B cell (primary cell): ENCODE measurements around the gene TRIP10. TPM values are rescaled to one million over a fixed set of nuclear protein-coding genes. Genes with fewer than 3 reads are reported as not detected.

Source experiments
- ATAC-seq: fragments of 200-7000 bp; cut with Tn5 transposase; one replicate; pipeline ENCODE4 v1.10.0; 2021; ENCODE audit warnings: low read depth, mild to moderate bottlenecking, moderate number of reproducible peaks, moderate library complexity
- CTCF ChIA-PET: fragments of 350-600 bp; sonication (Branson Sonifier 250); formaldehyde crosslinking; loops from one replicate; lab custom pipeline; 2021; ENCODE audit warnings: antibody characterized with exemption, inconsistent platforms; lab: Charles Lee
- POLR2A ChIA-PET: fragments of 350-600 bp; sonication (Branson Sonifier 250); formaldehyde crosslinking; loops from one replicate; lab custom pipeline; 2021; ENCODE audit warnings: antibody characterized with exemption; lab: Charles Lee
- DNase-seq: peaks from one replicate; pipeline ENCODE4 v3.0.0; 2013
- H2AFZ ChIP-seq: 2 replicates; pipeline ENCODE4 v1.6.1; 2012; ENCODE audit warnings: mild to moderate bottlenecking, low read depth, low read length; ENCODE audit not compliant: insufficient read depth, poor library complexity, severe bottlenecking
- H3K27ac ChIP-seq, 2 donors: 1 replicate in 1 of 2; 2 replicates in 1 of 2; pipeline ENCODE4 v1.5.1; 2012 to 2013; ENCODE audit warnings: low read length in 2 of 2, mild to moderate bottlenecking in 2 of 2, moderate library complexity in 1 of 2
- H3K27me3 ChIP-seq, 4 experiments: fragments of 200-600 bp in 1 of 4; sonication (generic) in 1 of 4; replicated peaks in 1 of 4; 1 replicate in 2 of 4; 2 replicates in 2 of 4; pipeline versions ENCODE4 v1.6.1 to v1.7.0; 2013 to 2016; ENCODE audit warnings: low read length in 3 of 4, mild to moderate bottlenecking in 2 of 4, mixed read lengths in 1 of 4, moderate library complexity in 1 of 4; ENCODE audit not compliant: insufficient read depth in 4 of 4, control insufficient read depth in 3 of 4; ENCODE audit errors: control extremely low read depth in 1 of 4
- H3K36me3 ChIP-seq, 2 experiments: replicated peaks in 1 of 2; 1 replicate in 1 of 2; 2 replicates in 1 of 2; pipeline versions ENCODE4 v1.6.1 to v1.7.1; 2013; ENCODE audit warnings: low read length in 1 of 2; ENCODE audit not compliant: insufficient read depth in 2 of 2, control insufficient read depth in 1 of 2; ENCODE audit errors: control extremely low read depth in 1 of 2, extremely low read depth in 1 of 2
- H3K4me1 ChIP-seq, 2 donors: fragments of 200-600 bp in 1 of 2; sonication (generic) in 1 of 2; 1 replicate in 1 of 2; 2 replicates in 1 of 2; pipeline versions ENCODE4 v1.5.1 to v1.6.1; 2013 to 2017; ENCODE audit warnings: low read length in 2 of 2; ENCODE audit not compliant: control insufficient read depth in 2 of 2, insufficient read depth in 2 of 2
- H3K4me2 ChIP-seq: replicated peaks from 2 replicates; pipeline ENCODE3; 2012; ENCODE audit warnings: mild to moderate bottlenecking, low read depth, low read length; ENCODE audit not compliant: poor library complexity, severe bottlenecking
- H3K4me3 ChIP-seq, 5 experiments: fragments of 200-600 bp in 1 of 5; sonication (generic) in 1 of 5; 1 replicate in 3 of 5; 2 replicates in 2 of 5; pipeline versions ENCODE4 v1.5.1 to v1.7.0; 2011 to 2016; ENCODE audit warnings: low read length in 4 of 5, mild to moderate bottlenecking in 4 of 5, low read depth in 2 of 5, control low read depth in 1 of 5, moderate library complexity in 1 of 5; ENCODE audit not compliant: insufficient read depth in 1 of 5; ENCODE audit errors: control extremely low read depth in 1 of 5, extremely low read depth in 1 of 5
- H3K79me2 ChIP-seq: fragments of 200-600 bp; sonication (generic); one replicate; pipeline ENCODE4 v1.6.0; 2016; ENCODE audit warnings: low read length; ENCODE audit not compliant: control insufficient read depth, insufficient read depth
- H3K9ac ChIP-seq: fragments of 200-600 bp; sonication (generic); 2 replicates; pipeline ENCODE4 v1.6.1; 2017; ENCODE audit warnings: mild to moderate bottlenecking, low read length, moderate library complexity
- H3K9me3 ChIP-seq, 3 donors: one replicate each; pipeline versions ENCODE4 v1.6.1 to v1.7.1; 2013; ENCODE audit warnings: low read length in 2 of 3; ENCODE audit not compliant: control insufficient read depth in 2 of 3, insufficient read depth in 1 of 3; ENCODE audit errors: control extremely low read depth in 1 of 3
- H4K20me1 ChIP-seq: 2 replicates; pipeline ENCODE4 v1.6.0; 2012; ENCODE audit warnings: mild to moderate bottlenecking, low read length; ENCODE audit not compliant: insufficient read depth, control insufficient read depth, poor library complexity, severe bottlenecking
- H3K27ac Mint-ChIP-seq: one replicate; pipeline ENCODE4 v1.8.0; 2021; ENCODE audit warnings: mixed read lengths
- H3K27me3 Mint-ChIP-seq: one replicate; pipeline ENCODE4 v1.8.0; 2021; ENCODE audit warnings: mixed read lengths
- H3K4me1 Mint-ChIP-seq: one replicate; pipeline ENCODE4 v1.8.0; 2021; ENCODE audit warnings: mixed read lengths
- H3K4me3 Mint-ChIP-seq: one replicate; pipeline ENCODE4 v1.8.0; 2021; ENCODE audit warnings: mixed read lengths
- H3K9me3 Mint-ChIP-seq: one replicate; pipeline ENCODE4 v1.8.0; 2022; ENCODE audit warnings: mixed read lengths; ENCODE audit not compliant: insufficient read depth
- EZH2 ChIP-seq: IDR thresholded peaks from 2 replicates; pipeline ENCODE4 v1.6.1; 2012; ENCODE audit warnings: borderline replicate concordance, low read depth, mild to moderate bottlenecking, moderate library complexity, low read length; ENCODE audit not compliant: insufficient read depth, poor library complexity, severe bottlenecking
- WGBS: methylation state at CpG from one replicate; pipeline ENCODE4 v1.1.5; 2013; ENCODE audit warnings: missing lambda C conversion rate; ENCODE audit not compliant: insufficient coverage; 5-methylcytosine and 5-hydroxymethylcytosine counted together
- intact Hi-C: fragments of 100-400 bp; cut with micrococcal nuclease; formaldehyde crosslinking; loops from one replicate; pipeline ENCODE4 v1.10.0; 2022
- polyA plus RNA-seq: library from polyadenylated mRNA; depleted of rRNA; stranded (reverse); fragments of >200 nt; gene quantifications from 2 replicates; pipeline ENCODE4 v1.2.3, GENCODE V29; 2012
- total RNA-seq, 2 donors: library from RNA; stranded (reverse); fragments of 120-200 nt in 1 of 2; gene quantifications; 1 replicate in 1 of 2; 2 replicates in 1 of 2; pipeline versions ENCODE4 v1.2.3 to v1.2.4, GENCODE V29; 2013 to 2022
- TF ChIP-seq, protein P1 (sequence below): fragments of 200-600 bp; IDR thresholded peaks from one replicate; pipeline ENCODE4 v1.8.0; 2022; ENCODE audit warnings: antibody characterized with exemption, mild to moderate bottlenecking

Gene TRIP10
- total and polyA plus RNA-seq, 2 donors (not counting 1 experiment from before 2014, with no cell fraction given), result 5.9 to 42.7 TPM

DNA sequence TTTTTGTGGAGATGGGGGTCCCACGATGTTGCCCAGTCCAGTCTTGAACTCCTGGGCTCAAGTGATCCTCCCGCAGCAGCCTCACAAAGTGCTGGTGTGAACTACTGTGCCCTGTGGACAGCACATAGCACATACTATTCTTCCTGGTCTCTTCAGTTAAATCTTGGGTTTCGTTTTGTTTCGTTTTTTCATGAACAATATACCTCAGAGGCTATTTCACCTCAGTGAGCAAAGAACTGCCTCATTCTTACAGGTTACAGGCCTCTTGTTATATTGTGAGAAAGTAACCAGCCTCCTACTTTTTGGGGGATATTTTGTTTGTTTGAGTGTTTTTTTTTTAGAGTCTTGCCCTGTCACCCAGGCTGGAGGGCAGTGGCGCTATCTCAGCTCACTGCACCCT lies 17.7 kb upstream of the TRIP10 start:
- Mint-ChIP-seq H3K9me3 (peaks cover 3% of the 10 kb centered on the region), H3K4me3 (peak overlapping the region; percentile 35), H3K27me3 (no peaks in the 10 kb centered on the region), H3K27ac (peak overlapping the region; percentile 88), H3K4me1 (peaks cover 53% of the 10 kb centered on the region)
- peak; percentile 67 for DNase-seq
- Histone ChIP-seq H3K27me3 (no peaks in the 10 kb centered on the region), H4K20me1 (no peaks in the 10 kb centered on the region), H3K9ac (no peak overlapping the region), H3K9me3 (peaks cover 0 to 6% (median 0%) of the 10 kb centered on the region in 3 donors), H2AFZ (peak overlapping the region; percentile 12), H3K27ac (peak overlapping the region; percentile 54 to 78), H3K4me3 (peak overlapping the region in 1 of 5 experiments; percentile 22), H3K79me2 (peaks cover 4% of the 10 kb centered on the region), H3K4me2 (peak overlapping the region; percentile 68), H3K36me3 (no peaks in the 10 kb centered on the region), H3K4me1 (peaks cover 48 to 51% of the 10 kb centered on the region in 2 donors)
- 35% methylated on average over 2 of the region's 5 CpGs for WGBS
- peak; percentile 86 for ATAC-seq
- intact Hi-C loops, result loop anchor here (1.0 to 10.0 kb wide), 3 partner anchors 15 to 141 kb away; partner anchors contain the start of gene TNFSF14
- POLR2A ChIA-PET, result interaction anchor here (1.2 kb wide), 1 partner anchor 14 kb away, joined by 4 read pairs; no protein-coding TSS in a partner anchor
- CTCF ChIA-PET, result no interaction called here
- TF ChIP-seq, protein P1, sequence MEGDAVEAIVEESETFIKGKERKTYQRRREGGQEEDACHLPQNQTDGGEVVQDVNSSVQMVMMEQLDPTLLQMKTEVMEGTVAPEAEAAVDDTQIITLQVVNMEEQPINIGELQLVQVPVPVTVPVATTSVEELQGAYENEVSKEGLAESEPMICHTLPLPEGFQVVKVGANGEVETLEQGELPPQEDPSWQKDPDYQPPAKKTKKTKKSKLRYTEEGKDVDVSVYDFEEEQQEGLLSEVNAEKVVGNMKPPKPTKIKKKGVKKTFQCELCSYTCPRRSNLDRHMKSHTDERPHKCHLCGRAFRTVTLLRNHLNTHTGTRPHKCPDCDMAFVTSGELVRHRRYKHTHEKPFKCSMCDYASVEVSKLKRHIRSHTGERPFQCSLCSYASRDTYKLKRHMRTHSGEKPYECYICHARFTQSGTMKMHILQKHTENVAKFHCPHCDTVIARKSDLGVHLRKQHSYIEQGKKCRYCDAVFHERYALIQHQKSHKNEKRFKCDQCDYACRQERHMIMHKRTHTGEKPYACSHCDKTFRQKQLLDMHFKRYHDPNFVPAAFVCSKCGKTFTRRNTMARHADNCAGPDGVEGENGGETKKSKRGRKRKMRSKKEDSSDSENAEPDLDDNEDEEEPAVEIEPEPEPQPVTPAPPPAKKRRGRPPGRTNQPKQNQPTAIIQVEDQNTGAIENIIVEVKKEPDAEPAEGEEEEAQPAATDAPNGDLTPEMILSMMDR, result no peak
- TF ChIP-seq EZH2, result no peak

DNA sequence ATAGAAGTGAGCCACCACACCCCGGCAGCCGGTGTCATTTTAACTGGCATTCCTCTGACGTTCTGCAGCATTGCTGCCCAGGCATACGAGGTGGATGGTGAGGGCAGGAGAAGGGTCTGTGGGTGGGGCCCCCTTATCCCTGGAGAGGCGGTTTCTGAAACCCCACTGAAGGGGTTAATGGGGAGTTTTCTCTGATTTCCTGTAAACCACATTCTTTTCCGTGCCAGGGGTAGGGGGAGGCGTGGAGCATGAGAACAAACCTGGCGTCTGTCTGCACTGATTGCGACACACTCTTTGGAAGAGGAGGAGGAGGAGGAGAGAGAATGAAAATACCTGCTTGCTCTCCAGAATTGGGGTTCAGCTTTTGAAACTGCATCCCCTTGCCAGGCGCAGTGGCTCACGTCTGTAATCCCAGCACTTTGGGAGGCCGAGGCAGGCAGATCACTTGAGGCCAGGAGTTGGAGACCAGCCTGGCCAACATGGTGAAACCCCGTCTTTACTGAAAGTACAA lies 16.3 kb upstream of the TRIP10 start:
- H3K4me1 ChIP-seq, result peaks cover 50 to 54% of the 10 kb centered on the region in 2 donors
- H2AFZ ChIP-seq, result no peak overlapping the region
- Mint-ChIP-seq H3K4me3 (peak overlapping the region; percentile 67), H3K27ac (peak overlapping the region; percentile 69), H3K9me3 (no peaks in the 10 kb centered on the region), H3K4me1 (peaks cover 60% of the 10 kb centered on the region), H3K27me3 (no peaks in the 10 kb centered on the region)
- DNase-seq, result no peak
- POLR2A ChIA-PET, result no interaction called here
- CTCF ChIA-PET, result interaction anchor here (0.6 to 1.1 kb wide), 4 partner anchors 13 to 96 kb away, joined by 3 to 6 read pairs (median 4); no protein-coding TSS in a partner anchor
- no peaks in the 10 kb centered on the region for H4K20me1 ChIP-seq
- H3K9me3 ChIP-seq, result peaks cover 0 to 6% (median 0%) of the 10 kb centered on the region in 3 donors
- no peaks in the 10 kb centered on the region for H3K36me3 ChIP-seq
- H3K79me2 ChIP-seq, result peaks cover 4% of the 10 kb centered on the region
- H3K27me3 ChIP-seq, result no peaks in the 10 kb centered on the region
- 53% methylated on average over 12 of the region's 13 CpGs for WGBS
- ATAC-seq, result no peak
- no peak overlapping the region for H3K9ac ChIP-seq
- intact Hi-C loops, result loop anchor here (5.0 to 10.0 kb wide), 2 partner anchors 48 to 139 kb away; partner anchors contain the start of gene TNFSF14
- H3K4me2 ChIP-seq, result peak overlapping the region; percentile 55
- no peak for TF ChIP-seq EZH2
- TF ChIP-seq, protein P1, result no peak
- H3K4me3 ChIP-seq, result no peak overlapping the region
- peak overlapping the region in 1 of 2 donors; percentile 50 for H3K27ac ChIP-seq
